Natural killer cell treated with Interleukin-12 subunit alpha and Interleukin-12 subunit beta and Interleukin-15 and Interleukin-18, amount 100 ng/mL, for 72 hours (primary cell): ENCODE results near the gene ACP2. TPM values are rescaled to one million over a fixed set of nuclear protein-coding genes. Genes with fewer than 3 reads are reported as not detected.
"Not testable (repeated sequence)": the region's sequence is repeated elsewhere in the genome, so short reads cannot be mapped to it uniquely, and the experiment has no call there.

Experiments used
- ATAC-seq, 2 donors: fragments of 150-1000 bp; cut with Tn5 transposase in 1 of 2; sonication (Bioruptor Pico), chemical (Tn5 transposase) in 1 of 2; 2 replicates each; pipeline ENCODE4 v1.10.0; 2021
- DNase-seq: peaks from one replicate; pipeline ENCODE4 v3.0.0; 2022; ENCODE audit warnings: low spot score
- H3K27ac Mint-ChIP-seq, 2 donors: 1 replicate in 1 of 2; 2 replicates in 1 of 2; pipeline ENCODE4 v1.8.0; 2022; ENCODE audit warnings: mixed read lengths in 2 of 2, mild to moderate bottlenecking in 1 of 2, moderate library complexity in 1 of 2
- H3K27me3 Mint-ChIP-seq, 2 donors: 1 replicate in 1 of 2; 2 replicates in 1 of 2; pipeline ENCODE4 v1.8.0; 2022; ENCODE audit warnings: mixed read lengths in 2 of 2
- H3K36me3 Mint-ChIP-seq: one replicate; pipeline ENCODE4 v1.8.0; 2022; ENCODE audit warnings: mixed read lengths
- H3K4me1 Mint-ChIP-seq, 2 donors: 1 replicate in 1 of 2; 2 replicates in 1 of 2; pipeline ENCODE4 v1.8.0; 2022; ENCODE audit warnings: low read depth in 2 of 2, mixed read lengths in 2 of 2, mild to moderate bottlenecking in 1 of 2
- H3K4me3 Mint-ChIP-seq: one replicate; pipeline ENCODE4 v1.8.0; 2022; ENCODE audit warnings: mixed read lengths
- H3K9me3 Mint-ChIP-seq: 2 replicates; pipeline ENCODE4 v1.8.0; 2022; ENCODE audit warnings: mixed read lengths
- total RNA-seq, 2 donors: library from RNA; stranded (reverse); gene quantifications; one replicate each; pipeline ENCODE4 v1.2.3, GENCODE V29; 2022

ACP2 gene
- total RNA-seq, 2 donors from 2014 or later = 27.3 to 33.3 TPM

- not testable (repeated sequence) for H3K9me3 Mint-ChIP-seq, H3K4me1 Mint-ChIP-seq
Observed at GRCh38 chr11:47191137-47191536, 57.5 kb downstream of the ACP2 start.

More at GRCh38 chr11:47191137-47191536, 57.5 kb downstream of the ACP2 start:
- not testable (repeated sequence) for H3K4me3 Mint-ChIP-seq, ATAC-seq, DNase-seq, H3K36me3 Mint-ChIP-seq, H3K27ac Mint-ChIP-seq
- peaks cover 7 to 14% of the 10 kb centered on the region in 2 donors for H3K27me3 Mint-ChIP-seq

Other genes starting within 250 kb of the ACP2 start
- 100 to 1,000 TPM; 117 to 151 TPM for gene ARFGAP2, start 71.9 kb downstream of the ACP2 start, total RNA-seq
- gene PACSIN3, start 62.4 kb downstream of the ACP2 start, total RNA-seq = 1 to 10 TPM; 1.1 to 4.0 TPM
- gene DDB2, start 33.8 kb downstream of the ACP2 start, total RNA-seq = 10 to 100 TPM; 47.9 to 71.7 TPM
- 1 to 10 TPM; 6.3 to 8.9 TPM for gene NR1H3, start 9.2 kb upstream of the ACP2 start, total RNA-seq
- gene MADD, start 21.3 kb upstream of the ACP2 start, total RNA-seq = 100 to 1,000 TPM in 1 of 2 donors, 10 to 100 TPM in 1; 94.1 to 120 TPM
- gene MYBPC3, start 103.9 kb upstream of the ACP2 start, total RNA-seq = not detected
- 1 to 10 TPM; 2.0 to 2.5 TPM for gene SPI1, start 129.7 kb upstream of the ACP2 start, total RNA-seq
- gene SLC39A13, start 159.8 kb upstream of the ACP2 start, total RNA-seq = 10 to 100 TPM; 20.9 to 31.3 TPM
- 100 to 1,000 TPM; 175 to 216 TPM for gene PSMC3, start 177.6 kb upstream of the ACP2 start, total RNA-seq
- 1 to 10 TPM; 1.8 to 4.0 TPM for gene RAPSN, start 200.3 kb upstream of the ACP2 start, total RNA-seq